Heart left ventricle (tissue), 16 donors: ENCODE measurements around the gene LCN1. TPM values are rescaled to one million over a fixed set of nuclear protein-coding genes. Genes with fewer than 3 reads are reported as not detected.

Experiments
- ATAC-seq, 4 donors: fragments of 200-7000 bp; cut with Tn5 transposase; one replicate each; pipeline ENCODE4 v1.9.1; 2020 to 2022; ENCODE audit warnings: moderate library complexity in 4 of 4, mild to moderate bottlenecking in 3 of 4, moderate number of reproducible peaks in 1 of 4
- DNase-seq, 5 donors: peaks; one replicate each; pipeline ENCODE4 v3.0.0-alpha.2; 2020
- H3K27ac ChIP-seq, 12 donors: fragments of 200-600 bp; sonication (generic) in 4 of 12; one replicate each; pipeline versions ENCODE4 v1.5.0 to v1.8.0; 2016 to 2022; ENCODE audit warnings: mild to moderate bottlenecking in 2 of 12
- H3K27me3 ChIP-seq, 9 donors: fragments of 200-600 bp; sonication (generic) in 2 of 9; one replicate each; pipeline versions ENCODE4 v1.5.1 to v1.8.0; 2016 to 2022; ENCODE audit warnings: mild to moderate bottlenecking in 3 of 9
- H3K36me3 ChIP-seq, 9 donors: fragments of 200-600 bp; sonication (generic) in 2 of 9; one replicate each; pipeline versions ENCODE4 v1.5.0 to v1.8.0; 2018 to 2022; ENCODE audit warnings: mild to moderate bottlenecking in 2 of 9
- H3K4me1 ChIP-seq, 12 donors: fragments of 200-600 bp; sonication (generic) in 4 of 12; one replicate each; pipeline versions ENCODE4 v1.5.0 to v1.8.0; 2016 to 2022; ENCODE audit warnings: mild to moderate bottlenecking in 3 of 12
- H3K4me3 ChIP-seq, 12 donors: fragments of 200-600 bp; sonication (generic) in 4 of 12; one replicate each; pipeline versions ENCODE4 v1.5.0 to v1.8.0; 2017 to 2022; ENCODE audit warnings: mild to moderate bottlenecking in 9 of 12, moderate library complexity in 4 of 12
- H3K9me3 ChIP-seq, 12 donors: fragments of 200-600 bp; sonication (generic) in 4 of 12; one replicate each; pipeline versions ENCODE4 v1.5.0 to v1.8.0; 2016 to 2022; ENCODE audit warnings: mild to moderate bottlenecking in 1 of 12
- POLR2A ChIP-seq, 2 donors: fragments of 450-650 bp; IDR thresholded peaks; one replicate each; pipeline ENCODE4 v1.6.1; 2017; ENCODE audit warnings: antibody characterized with exemption in 2 of 2, mild to moderate bottlenecking in 2 of 2, moderate library complexity in 2 of 2
- WGBS, 4 donors: extraction: QIAGEN DNeasy Blood & Tissue Kit in 2 of 4; methylation state at CpG; one replicate each; pipeline versions ENCODE4 v1.1.5 to v1.1.7; 2013 to 2018; 5-methylcytosine and 5-hydroxymethylcytosine counted together
- intact Hi-C, 10 donors: fragments of 100-400 bp; cut with DNase I; formaldehyde crosslinking; loops; one replicate each; pipeline versions ENCODE4 v1.11.1 to v1.14.2; 2022
- polyA plus RNA-seq, 2 donors: library from polyadenylated mRNA; stranded (reverse); fragments of 200-250 nt; gene quantifications; one replicate each; pipeline ENCODE4 v1.2.3, GENCODE V29; 2013
- total RNA-seq, 9 donors: library from RNA; depleted of rRNA in 2 of 9; stranded (reverse); fragments of >200 nt in 2 of 9; fragmentation: NEBNext Ultra II Directional in 3 of 9; extraction: Animal tissue kit (Norgen Biotek cat#: 25700) in 3 of 9; gene quantifications; one replicate each; pipeline versions ENCODE4 v1.1.0 to v1.2.4, GENCODE V29; 2016 to 2023
- TF ChIP-seq, protein P1 (sequence below), 12 donors: fragments of 200-600 bp; sonication (generic) in 4 of 12; IDR thresholded peaks; one replicate each; pipeline versions ENCODE4 v1.5.0 to v1.8.0; 2018 to 2022; ENCODE audit warnings: antibody characterized with exemption in 12 of 12, mild to moderate bottlenecking in 5 of 12
- donor health status: ischemic (EF 13 %, LVEDD 7.1; RV severe dilation, severe dysfunction).
- donor health status: healthy with polysubstance abuse.
- donor health status: DM: no; HTN: yes; CAD: no.
- donor health status: DM: no; HTN: no; CAD: no.
- donor health status: ischemic (EF 25% LVEDD 6.9; RV normal size, moderate dysfunction).
- donor health status: ischemic (EF 25% LVEDD 5.7; RV mildly dilated, moderate dysfunction).
- donor health status: healthy.
- donor health status: DM: yes; HTN: yes; CAD: no.
- donor health status: ischemic (EF 35%, LVEDD 5.7; RV mildly dilated, moderate dysfunction).
- donor health status: nonischemic (EF 11% LVEDD 7.7; RV severe dilation, severe dysfunction).
- donor health status: DM: yes; HTN: yes; CAD: no.
- donor health status: PGD.
- donor health status: ischemic (EF 29% LVEDD 5.4; RV normal size, mild dysfunction).
- donor health status: nonischemic (EF 23%, LVEDD 6.1; RV moderate dilation, normal function).

The LCN1 gene
- total and polyA plus RNA-seq, 11 donors: 0.33 to 0.50 (median 0.37) TPM; not detected in 8

DNA sequence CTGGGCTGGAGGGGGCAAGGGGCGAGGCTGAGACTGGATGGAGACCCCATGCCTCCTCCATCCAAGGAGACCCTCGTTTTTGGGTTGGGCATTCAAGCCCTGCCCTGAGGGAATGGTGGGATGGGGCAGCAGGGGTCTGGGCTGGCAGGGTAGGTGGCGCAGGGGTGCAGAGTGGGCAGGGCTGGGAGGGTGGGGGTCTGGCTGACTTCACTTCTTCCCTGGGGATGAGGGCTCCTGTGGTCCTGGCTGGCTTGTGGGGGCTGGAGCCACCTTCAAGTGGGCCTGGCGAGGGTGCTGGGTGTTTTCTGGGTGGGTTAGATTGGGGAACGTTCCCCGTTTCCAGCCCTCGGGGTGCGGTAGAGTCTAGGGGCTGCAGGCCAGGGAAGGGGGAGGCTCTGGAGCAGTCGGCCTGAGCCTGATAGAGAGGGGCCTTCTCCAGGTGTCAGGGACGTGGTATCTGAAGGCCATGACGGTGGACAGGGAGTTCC, 412 bp downstream of the LCN1 start:
- Histone ChIP-seq H3K27me3 (peaks cover 0 to 25% (median 3%) of the 10 kb centered on the region in 9 donors), H3K4me3 (no peak overlapping the region), H3K9me3 (no peaks in the 10 kb centered on the region), H3K36me3 (no peaks in the 10 kb centered on the region), H3K27ac (no peak overlapping the region), H3K4me1 (no peaks in the 10 kb centered on the region)
- intact Hi-C loops: no loop called here
- DNase-seq: peak in 1 of 5 donors; percentile 17
- 81 to 85% (median 84%) methylated on average over 7 to 11 of the region's 11 CpGs for WGBS, 4 donors
- ATAC-seq: no peak
- no peak for TF ChIP-seq POLR2A (IDR thresholded peaks at IDR 0.05)
- TF ChIP-seq, protein P1, sequence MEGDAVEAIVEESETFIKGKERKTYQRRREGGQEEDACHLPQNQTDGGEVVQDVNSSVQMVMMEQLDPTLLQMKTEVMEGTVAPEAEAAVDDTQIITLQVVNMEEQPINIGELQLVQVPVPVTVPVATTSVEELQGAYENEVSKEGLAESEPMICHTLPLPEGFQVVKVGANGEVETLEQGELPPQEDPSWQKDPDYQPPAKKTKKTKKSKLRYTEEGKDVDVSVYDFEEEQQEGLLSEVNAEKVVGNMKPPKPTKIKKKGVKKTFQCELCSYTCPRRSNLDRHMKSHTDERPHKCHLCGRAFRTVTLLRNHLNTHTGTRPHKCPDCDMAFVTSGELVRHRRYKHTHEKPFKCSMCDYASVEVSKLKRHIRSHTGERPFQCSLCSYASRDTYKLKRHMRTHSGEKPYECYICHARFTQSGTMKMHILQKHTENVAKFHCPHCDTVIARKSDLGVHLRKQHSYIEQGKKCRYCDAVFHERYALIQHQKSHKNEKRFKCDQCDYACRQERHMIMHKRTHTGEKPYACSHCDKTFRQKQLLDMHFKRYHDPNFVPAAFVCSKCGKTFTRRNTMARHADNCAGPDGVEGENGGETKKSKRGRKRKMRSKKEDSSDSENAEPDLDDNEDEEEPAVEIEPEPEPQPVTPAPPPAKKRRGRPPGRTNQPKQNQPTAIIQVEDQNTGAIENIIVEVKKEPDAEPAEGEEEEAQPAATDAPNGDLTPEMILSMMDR (IDR thresholded peaks at IDR 0.05): no peak

- Histone ChIP-seq H3K27ac (no peak overlapping the region), H3K27me3 (peaks cover 0 to 25% (median 3%) of the 10 kb centered on the region in 9 donors), H3K4me1 (no peaks in the 10 kb centered on the region), H3K4me3 (no peak overlapping the region), H3K36me3 (no peaks in the 10 kb centered on the region), H3K9me3 (no peaks in the 10 kb centered on the region)
- DNase-seq: peak in 1 of 5 donors; percentile 29
- TF ChIP-seq POLR2A (IDR thresholded peaks at IDR 0.05): no peak
- TF ChIP-seq, protein P1 (IDR thresholded peaks at IDR 0.05): no peak
- 71 to 90% (median 78%) methylated on average over 9 to 16 of the region's 16 CpGs for WGBS, 4 donors
- intact Hi-C loops: no loop called here
- ATAC-seq: no peak
Measured at GRCh38 chr9:135522137-135522877, 1.1 kb downstream of the LCN1 start.

GRCh38 chr9:135522931-135523330, 1.7 kb downstream of the LCN1 start:
- no peaks in the 10 kb centered on the region for H3K36me3 ChIP-seq
- H3K9me3 ChIP-seq: no peaks in the 10 kb centered on the region
- peaks cover 0 to 25% (median 3%) of the 10 kb centered on the region in 9 donors for H3K27me3 ChIP-seq
- TF ChIP-seq, protein P1 (IDR thresholded peaks at IDR 0.05): no peak
- no peak for TF ChIP-seq POLR2A (IDR thresholded peaks at IDR 0.05)
- H3K27ac ChIP-seq: no peak overlapping the region
- no peak overlapping the region for H3K4me3 ChIP-seq
- DNase-seq (peak in 1 of 5 donors; percentile 43), ATAC-seq (no peak)
- intact Hi-C loops: no loop called here
- 68 to 74% (median 72%) methylated on average over 12 to 17 of the region's 17 CpGs for WGBS, 4 donors
- H3K4me1 ChIP-seq: no peaks in the 10 kb centered on the region

DNA sequence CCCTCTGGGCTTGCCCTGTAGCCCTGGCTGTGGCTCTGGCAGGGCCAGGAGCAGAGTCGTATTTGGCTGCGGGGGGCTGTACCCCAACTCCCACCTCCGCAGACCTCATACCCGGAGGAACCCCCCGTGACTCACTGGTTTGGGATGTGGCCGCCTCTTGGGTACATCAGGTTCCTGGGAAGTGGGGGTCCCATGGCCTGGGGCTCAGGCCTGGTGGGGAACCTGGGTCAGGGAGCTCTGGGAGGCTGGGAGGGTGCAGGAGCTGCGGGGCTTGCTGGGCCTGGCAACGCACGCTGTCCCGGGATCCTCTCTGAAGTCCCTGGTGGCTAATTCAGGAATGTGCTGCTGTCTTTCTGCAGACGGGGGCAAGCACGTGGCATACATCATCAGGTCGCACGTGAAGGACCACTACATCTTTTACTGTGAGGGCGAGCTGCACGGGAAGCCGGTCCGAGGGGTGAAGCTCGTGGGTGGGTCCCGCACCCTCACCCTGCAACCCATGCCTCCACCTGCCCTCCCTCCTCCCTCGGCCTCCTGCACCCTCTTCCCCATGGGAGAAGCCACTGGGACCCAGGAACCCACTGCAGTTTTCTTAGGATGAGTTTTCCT, 2.4 kb downstream of the LCN1 start:
- 65 to 94% (median 70%) methylated on average over 3 to 21 of the region's 21 CpGs for WGBS, 4 donors

More for the DNA sequence above, 2.4 kb downstream of the LCN1 start:
- peak in 1 of 5 donors; percentile 51 for DNase-seq
- Histone ChIP-seq H3K4me3 (no peak overlapping the region), H3K9me3 (no peaks in the 10 kb centered on the region), H3K36me3 (no peaks in the 10 kb centered on the region), H3K27ac (no peak overlapping the region), H3K27me3 (peaks cover 0 to 25% (median 3%) of the 10 kb centered on the region in 9 donors), H3K4me1 (no peaks in the 10 kb centered on the region)
- intact Hi-C loops: loop anchor here in 1 of 10 donors (2.0 kb wide), 1 partner anchor 35 kb away; no protein-coding TSS in a partner anchor
- TF ChIP-seq POLR2A (IDR thresholded peaks at IDR 0.05): no peak
- TF ChIP-seq, protein P1 (IDR thresholded peaks at IDR 0.05): no peak
- ATAC-seq: no peak
